Pancreas (tissue), 10 donors: Measurements from ENCODE around the gene ARHGAP20. TPM values are rescaled to one million over a fixed set of nuclear protein-coding genes. Genes with fewer than 3 reads are reported as not detected.
"Not testable (repeated sequence)": the region's sequence is repeated elsewhere in the genome, so short reads cannot be mapped to it uniquely, and the experiment has no call there.

Experiments
- ATAC-seq, 4 donors: fragments of 200-7000 bp; cut with Tn5 transposase; one replicate each; pipeline versions ENCODE4 v1.8.0 to v1.9.1; 2020; ENCODE audit warnings: mild to moderate bottlenecking in 4 of 4, moderate library complexity in 4 of 4
- DNase-seq, 6 donors: peaks; one replicate each; pipeline ENCODE4 v3.0.0-alpha.2; 2020
- FAIRE-seq: peaks from 2 replicates; lab custom pipeline; 2012; peaks lifted over from hg19 to GRCh38; lab: Jason Lieb, UNC
- H3K27ac ChIP-seq, 4 donors: fragments of 200-600 bp; sonication (generic); 1 replicate in 3 of 4; 2 replicates in 1 of 4; pipeline versions ENCODE4 v1.5.0 to v1.8.0; 2020
- H3K27me3 ChIP-seq, 4 donors: fragments of 200-600 bp; one replicate each; pipeline ENCODE4 v1.8.0; 2021
- H3K36me3 ChIP-seq, 3 donors: fragments of 200-600 bp; sonication (generic) in 1 of 3; one replicate each; pipeline versions ENCODE4 v1.5.0 to v1.8.0; 2020 to 2021
- H3K4me1 ChIP-seq, 3 donors: fragments of 200-600 bp; one replicate each; pipeline ENCODE4 v1.8.0; 2021
- H3K4me3 ChIP-seq, 4 donors: fragments of 200-600 bp; sonication (generic) in 2 of 4; one replicate each; pipeline versions ENCODE4 v1.5.0 to v1.8.0; 2020 to 2021
- H3K9me3 ChIP-seq, 4 donors: fragments of 200-600 bp; one replicate each; pipeline ENCODE4 v1.8.0; 2021
- WGBS, 2 donors: extraction: QIAGEN DNeasy Blood & Tissue Kit; methylation state at CpG; one replicate each; pipeline ENCODE4 v1.1.7; 2013; 5-methylcytosine and 5-hydroxymethylcytosine counted together
- intact Hi-C, 3 donors: fragments of 100-400 bp; cut with DNase I; formaldehyde crosslinking; loops; one replicate each; pipeline versions ENCODE4 v1.11.1 to v1.14.2; 2022
- polyA plus RNA-seq, 2 donors: library from polyadenylated mRNA; stranded (reverse); fragments of 200-250 nt; gene quantifications; one replicate each; pipeline ENCODE4 v1.2.3, GENCODE V29; 2013
- total RNA-seq, 6 donors: library from RNA; stranded (reverse); fragmentation: NEBNext Ultra II Directional in 4 of 6; extraction: Animal tissue kit (Norgen Biotek cat#: 25700) in 4 of 6; gene quantifications; one replicate each; pipeline versions ENCODE4 v1.2.1 to v1.2.4, GENCODE V29; 2021 to 2023
- TF ChIP-seq, protein P1 (sequence below), 4 donors: fragments of 200-600 bp; sonication (generic) in 3 of 4; IDR thresholded peaks; one replicate each; pipeline versions ENCODE4 v1.5.0 to v1.8.0; 2021; ENCODE audit warnings: antibody characterized with exemption in 4 of 4
- donor health status: healthy with polysubstance abuse.
- donor health status: DM: no; HTN: no; CAD: no; lungs with moderate emphysema.
- donor health status: DM: no; HTN: no; CAD: no.
- donor health status: control.
- donor health status: control.
- donor health status: Bipolar disorder and iron deficiency.
- donor health status: DM: yes; HTN: yes; CAD: no.
- donor health status: DM: no; HTN: no; CAD: no.
- donor health status: DM: no; HTN: no; CAD: no.
- donor health status: DM: yes; HTN: yes; CAD: no.

The ARHGAP20 gene
- total and polyA plus RNA-seq, 8 donors: 0.05 to 0.61 (median 0.16) TPM

DNA sequence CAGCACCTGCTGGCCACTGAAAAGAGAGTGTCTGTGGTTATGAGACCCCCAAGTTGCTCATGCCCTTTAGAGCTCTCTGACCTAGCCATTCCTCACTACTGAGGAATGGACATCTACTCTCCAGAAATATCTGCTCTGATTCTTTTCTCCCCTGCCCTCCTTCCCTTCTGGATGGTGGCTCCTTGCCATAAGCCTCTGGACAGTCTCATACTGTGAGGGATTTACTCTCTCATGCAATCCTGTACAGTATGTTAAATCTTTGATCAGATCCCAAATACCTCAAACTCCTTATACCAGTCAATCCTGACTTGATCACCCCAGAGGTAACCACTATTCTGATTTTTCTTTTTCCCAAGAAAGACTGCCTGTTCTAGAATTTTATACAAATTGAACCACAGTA lies 80.7 kb downstream of the ARHGAP20 start:
- H3K4me3 ChIP-seq: no peak overlapping the region
- DNase-seq (no peak), ATAC-seq (no peak), FAIRE-seq (no peak)
- TF ChIP-seq, protein P1, sequence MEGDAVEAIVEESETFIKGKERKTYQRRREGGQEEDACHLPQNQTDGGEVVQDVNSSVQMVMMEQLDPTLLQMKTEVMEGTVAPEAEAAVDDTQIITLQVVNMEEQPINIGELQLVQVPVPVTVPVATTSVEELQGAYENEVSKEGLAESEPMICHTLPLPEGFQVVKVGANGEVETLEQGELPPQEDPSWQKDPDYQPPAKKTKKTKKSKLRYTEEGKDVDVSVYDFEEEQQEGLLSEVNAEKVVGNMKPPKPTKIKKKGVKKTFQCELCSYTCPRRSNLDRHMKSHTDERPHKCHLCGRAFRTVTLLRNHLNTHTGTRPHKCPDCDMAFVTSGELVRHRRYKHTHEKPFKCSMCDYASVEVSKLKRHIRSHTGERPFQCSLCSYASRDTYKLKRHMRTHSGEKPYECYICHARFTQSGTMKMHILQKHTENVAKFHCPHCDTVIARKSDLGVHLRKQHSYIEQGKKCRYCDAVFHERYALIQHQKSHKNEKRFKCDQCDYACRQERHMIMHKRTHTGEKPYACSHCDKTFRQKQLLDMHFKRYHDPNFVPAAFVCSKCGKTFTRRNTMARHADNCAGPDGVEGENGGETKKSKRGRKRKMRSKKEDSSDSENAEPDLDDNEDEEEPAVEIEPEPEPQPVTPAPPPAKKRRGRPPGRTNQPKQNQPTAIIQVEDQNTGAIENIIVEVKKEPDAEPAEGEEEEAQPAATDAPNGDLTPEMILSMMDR (IDR thresholded peaks at IDR 0.05): no peak
- no peaks in the 10 kb centered on the region for H3K9me3 ChIP-seq
- H3K27ac ChIP-seq: no peak overlapping the region
- intact Hi-C loops: no loop called here
- H3K27me3 ChIP-seq: no peaks in the 10 kb centered on the region
- H3K4me1 ChIP-seq: no peaks in the 10 kb centered on the region
- H3K36me3 ChIP-seq: no peaks in the 10 kb centered on the region

DNA sequence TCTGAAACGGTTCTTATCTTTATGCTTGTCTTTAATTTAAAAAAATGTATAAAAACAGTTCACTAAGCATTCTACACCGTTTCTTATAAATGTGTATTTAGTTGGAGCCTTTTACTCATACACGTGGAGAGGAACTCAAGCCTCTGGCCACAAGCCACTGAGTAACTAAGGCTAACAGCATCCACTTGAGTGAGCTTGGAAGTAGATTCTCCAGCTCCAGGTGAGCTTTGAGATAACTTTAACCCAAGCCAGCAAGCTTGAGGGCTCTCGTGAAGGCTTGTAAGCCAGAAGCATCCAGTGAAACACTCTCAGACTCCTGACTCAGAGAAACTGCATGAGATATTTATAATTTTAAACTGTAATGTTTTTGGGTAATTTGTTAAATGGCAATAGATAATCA lies 82.6 kb downstream of the ARHGAP20 start:
- FAIRE-seq (no peak), ATAC-seq (no peak)

DNA sequence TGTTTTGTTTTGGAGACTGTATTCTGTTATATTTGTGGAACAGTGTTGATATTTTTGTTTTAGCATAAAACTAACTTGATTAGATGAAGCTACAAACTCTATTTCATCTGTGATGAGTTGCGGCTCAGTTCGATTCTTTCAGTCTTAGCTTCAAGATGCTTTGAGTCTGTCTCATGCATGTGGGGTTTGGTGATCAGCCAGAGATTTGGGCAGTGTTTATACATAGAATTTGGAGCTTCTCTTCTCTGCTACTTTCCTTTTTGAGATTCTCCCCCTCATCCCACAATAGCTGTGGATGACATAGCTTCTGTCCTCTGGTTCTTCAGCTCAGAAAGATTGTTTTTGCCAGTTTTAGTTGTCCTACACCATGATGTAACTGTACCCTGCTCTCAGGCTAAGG lies 90.4 kb downstream of the ARHGAP20 start:
- 41 to 92% methylated on average over 2 of the region's 2 CpGs for WGBS, 2 donors
- intact Hi-C loops: no loop called here
- TF ChIP-seq, protein P1 (IDR thresholded peaks at IDR 0.05): no peak

More for the DNA sequence above, 82.6 kb downstream of the ARHGAP20 start:
- H3K27ac ChIP-seq: no peak overlapping the region
- TF ChIP-seq, protein P1 (IDR thresholded peaks at IDR 0.05): no peak
- H3K27me3 ChIP-seq: no peaks in the 10 kb centered on the region
- no peaks in the 10 kb centered on the region for H3K9me3 ChIP-seq
- H3K4me3 ChIP-seq: no peak overlapping the region
- no peaks in the 10 kb centered on the region for H3K36me3 ChIP-seq
- no peaks in the 10 kb centered on the region for H3K4me1 ChIP-seq
- 41 to 53% methylated on average over 4 of the region's 4 CpGs for WGBS, 2 donors
- DNase-seq: no peak
- intact Hi-C loops: no loop called here

DNA sequence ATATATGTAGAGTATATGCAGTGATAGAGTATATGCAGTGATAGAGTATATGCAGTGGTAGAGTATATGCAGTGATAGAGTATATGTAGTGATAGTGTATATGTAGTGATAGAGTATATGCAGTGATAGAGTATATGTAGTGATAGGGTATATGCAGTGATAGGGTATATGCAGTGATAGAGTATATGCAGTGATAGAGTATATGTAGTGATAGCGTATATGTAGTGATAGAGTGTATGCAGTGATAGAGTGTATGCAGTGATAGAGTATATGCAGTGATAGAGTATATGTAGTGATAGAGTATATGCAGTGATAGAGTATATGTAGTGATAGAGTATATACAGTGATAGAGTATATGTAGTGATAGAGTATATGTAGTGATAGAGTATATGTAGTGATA lies 92.9 kb downstream of the ARHGAP20 start:
- intact Hi-C loops, DNase-seq, H3K4me1 ChIP-seq, H3K27me3 ChIP-seq, H3K36me3 ChIP-seq, H3K27ac ChIP-seq, FAIRE-seq, H3K9me3 ChIP-seq, ATAC-seq, H3K4me3 ChIP-seq: not testable (repeated sequence)
- 98 to 100% methylated on average over 1 of the region's 1 CpG for WGBS, 2 donors

More for the DNA sequence above, 90.4 kb downstream of the ARHGAP20 start:
- no peaks in the 10 kb centered on the region for H3K9me3 ChIP-seq
- no peak for DNase-seq
- no peaks in the 10 kb centered on the region for H3K27me3 ChIP-seq
- no peak overlapping the region for H3K27ac ChIP-seq
- ATAC-seq: no peak
- FAIRE-seq: no peak
- H3K4me1 ChIP-seq: no peaks in the 10 kb centered on the region
- no peak overlapping the region for H3K4me3 ChIP-seq
- H3K36me3 ChIP-seq: no peaks in the 10 kb centered on the region

- H3K9me3 ChIP-seq: no peaks in the 10 kb centered on the region
- intact Hi-C loops: no loop called here
- no peak for FAIRE-seq
- TF ChIP-seq, protein P1 (IDR thresholded peaks at IDR 0.05): no peak
- WGBS, 2 donors: 81 to 88% methylated on average over 2 of the region's 2 CpGs
- H3K36me3 ChIP-seq: no peaks in the 10 kb centered on the region
- H3K4me3 ChIP-seq: no peak overlapping the region
- H3K27ac ChIP-seq: no peak overlapping the region
- no peaks in the 10 kb centered on the region for H3K27me3 ChIP-seq
- no peak for DNase-seq
- no peak for ATAC-seq
- H3K4me1 ChIP-seq: no peaks in the 10 kb centered on the region
Measured at GRCh38 chr11:110614031-110614430, 98.2 kb downstream of the ARHGAP20 start.
